C4-2B (cell line): ENCODE results near the gene TYW1.

ENCODE experiments used
- ZFX ChIP-seq: fragments of 450-650 bp; IDR thresholded peaks from 2 replicates; pipeline ENCODE4 v1.6.1; 2017
- TF ChIP-seq, protein P1 (sequence below): fragments of 450-650 bp; conservative IDR thresholded peaks from 2 replicates; pipeline ENCODE4 v1.5.1; 2017; ENCODE audit warnings: mild to moderate bottlenecking

DNA sequence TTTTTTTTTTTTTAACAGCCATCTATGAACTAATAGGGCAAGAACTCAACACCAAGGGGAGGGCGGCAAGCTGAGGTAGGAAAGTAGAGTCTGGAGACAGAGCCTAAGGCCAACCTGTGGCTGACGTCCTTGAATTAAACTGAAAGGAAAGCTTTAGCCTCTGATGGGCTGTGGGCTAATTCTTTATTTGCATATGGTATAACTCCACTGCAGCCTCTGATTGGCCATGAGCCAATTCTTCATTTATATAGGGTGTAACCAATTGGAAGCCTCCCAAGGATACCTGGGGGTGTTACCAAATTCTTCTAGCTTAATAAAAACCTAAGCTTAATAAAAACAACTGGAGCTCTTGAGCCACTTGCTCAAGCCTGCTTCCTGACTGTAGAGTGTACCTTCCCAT is 10.3 kb downstream of the TYW1 start:
- TF ChIP-seq, protein P1, sequence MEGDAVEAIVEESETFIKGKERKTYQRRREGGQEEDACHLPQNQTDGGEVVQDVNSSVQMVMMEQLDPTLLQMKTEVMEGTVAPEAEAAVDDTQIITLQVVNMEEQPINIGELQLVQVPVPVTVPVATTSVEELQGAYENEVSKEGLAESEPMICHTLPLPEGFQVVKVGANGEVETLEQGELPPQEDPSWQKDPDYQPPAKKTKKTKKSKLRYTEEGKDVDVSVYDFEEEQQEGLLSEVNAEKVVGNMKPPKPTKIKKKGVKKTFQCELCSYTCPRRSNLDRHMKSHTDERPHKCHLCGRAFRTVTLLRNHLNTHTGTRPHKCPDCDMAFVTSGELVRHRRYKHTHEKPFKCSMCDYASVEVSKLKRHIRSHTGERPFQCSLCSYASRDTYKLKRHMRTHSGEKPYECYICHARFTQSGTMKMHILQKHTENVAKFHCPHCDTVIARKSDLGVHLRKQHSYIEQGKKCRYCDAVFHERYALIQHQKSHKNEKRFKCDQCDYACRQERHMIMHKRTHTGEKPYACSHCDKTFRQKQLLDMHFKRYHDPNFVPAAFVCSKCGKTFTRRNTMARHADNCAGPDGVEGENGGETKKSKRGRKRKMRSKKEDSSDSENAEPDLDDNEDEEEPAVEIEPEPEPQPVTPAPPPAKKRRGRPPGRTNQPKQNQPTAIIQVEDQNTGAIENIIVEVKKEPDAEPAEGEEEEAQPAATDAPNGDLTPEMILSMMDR: no peak
- TF ChIP-seq ZFX: no peak
